ENCODE data around the gene BMP3.
A peak's percentile ranks its signal among the peaks of the same experiment; 100 is the strongest.
"Not testable (repeated sequence)": the region's sequence is repeated elsewhere in the genome, so short reads cannot be mapped to it uniquely, and the experiment has no call there.

Gene BMP3

GRCh38 chr4:81030061-81030980 is at the start of gene BMP3:
BMP3 (plus strand) TSS chr4:81030708; CDS start chr4:81031285, 577 bp downstream.
- no peak for DNase-seq (ENCODE audit: low spot score)

- no peak for DNase-seq (ENCODE audit: low spot score)
Measured at GRCh38 chr4:80986011-80986410, 44.5 kb upstream of the BMP3 start.

GRCh38 chr4:80989921-80990544 is 40.5 kb upstream of the BMP3 start:
- peak; percentile 2 for DNase-seq (ENCODE audit: low spot score)

DNA sequence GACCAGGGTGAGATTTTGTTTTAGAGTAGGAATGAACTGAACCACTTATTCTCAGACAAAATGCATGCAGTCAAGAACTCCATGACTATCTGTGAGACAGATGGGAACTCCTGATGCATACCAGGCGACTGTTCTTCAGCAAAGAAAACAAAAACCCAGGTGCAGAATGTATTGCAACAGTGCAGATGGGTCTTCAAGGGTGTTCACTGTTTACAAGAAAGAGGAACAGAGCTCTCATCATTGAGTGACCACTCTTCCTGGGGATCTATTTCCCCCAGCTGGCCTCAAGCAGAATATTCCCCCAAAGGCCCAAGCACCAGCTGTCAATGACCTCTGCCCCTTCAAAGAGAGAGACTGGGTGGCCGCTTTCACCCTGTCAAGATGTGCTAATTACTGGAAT is 39.7 kb upstream of the BMP3 start:
- no peak for DNase-seq (ENCODE audit: low spot score)

DNA sequence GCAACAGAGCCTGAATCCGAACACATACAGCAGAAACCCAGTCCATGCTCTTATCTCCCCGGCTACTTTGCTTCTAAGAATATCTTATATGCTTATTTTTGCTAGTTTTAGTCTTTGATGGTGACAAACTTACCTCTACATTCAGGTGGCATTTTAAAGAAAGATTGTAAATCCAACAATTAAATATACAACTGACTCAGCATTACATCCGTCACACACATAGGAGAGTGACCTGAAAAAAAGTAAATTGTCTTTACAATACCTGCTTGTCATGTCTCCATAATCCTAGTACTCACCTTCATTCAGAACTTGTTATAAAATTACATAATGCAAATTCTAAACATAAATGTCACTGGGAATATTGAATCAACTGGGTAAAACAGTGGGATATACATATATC is 30.6 kb upstream of the BMP3 start:
- no peak for DNase-seq (ENCODE audit: low spot score)

GRCh38 chr4:81003597-81004111 is 26.9 kb upstream of the BMP3 start:
- DNase-seq (ENCODE audit: low spot score): no peak

DNA sequence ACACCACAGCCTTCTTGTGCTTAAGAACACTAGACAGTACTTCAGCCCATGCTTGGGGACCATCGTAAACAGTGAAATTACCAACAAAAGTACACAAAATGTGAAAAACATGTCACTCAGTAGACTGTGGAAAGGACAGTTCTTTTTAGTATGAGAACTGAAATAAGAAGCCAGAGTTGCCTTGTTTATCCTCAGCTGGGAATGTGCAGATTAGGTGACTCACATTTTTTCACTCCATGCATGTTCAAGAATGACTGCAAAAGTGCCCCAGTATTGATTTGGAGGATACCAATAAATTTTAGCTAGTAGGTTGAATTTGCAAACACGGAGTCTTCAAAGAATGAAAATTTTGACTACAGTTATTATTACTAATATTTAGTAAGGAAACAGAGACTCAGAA is 23.1 kb upstream of the BMP3 start:
- DNase-seq (ENCODE audit: low spot score): no peak

- not testable (repeated sequence) for DNase-seq (ENCODE audit: low spot score)
Measured at GRCh38 chr4:81016566-81016965, 13.9 kb upstream of the BMP3 start.

GRCh38 chr4:81019006-81019405 is 11.5 kb upstream of the BMP3 start:
- DNase-seq (ENCODE audit: low spot score): no peak

DNA sequence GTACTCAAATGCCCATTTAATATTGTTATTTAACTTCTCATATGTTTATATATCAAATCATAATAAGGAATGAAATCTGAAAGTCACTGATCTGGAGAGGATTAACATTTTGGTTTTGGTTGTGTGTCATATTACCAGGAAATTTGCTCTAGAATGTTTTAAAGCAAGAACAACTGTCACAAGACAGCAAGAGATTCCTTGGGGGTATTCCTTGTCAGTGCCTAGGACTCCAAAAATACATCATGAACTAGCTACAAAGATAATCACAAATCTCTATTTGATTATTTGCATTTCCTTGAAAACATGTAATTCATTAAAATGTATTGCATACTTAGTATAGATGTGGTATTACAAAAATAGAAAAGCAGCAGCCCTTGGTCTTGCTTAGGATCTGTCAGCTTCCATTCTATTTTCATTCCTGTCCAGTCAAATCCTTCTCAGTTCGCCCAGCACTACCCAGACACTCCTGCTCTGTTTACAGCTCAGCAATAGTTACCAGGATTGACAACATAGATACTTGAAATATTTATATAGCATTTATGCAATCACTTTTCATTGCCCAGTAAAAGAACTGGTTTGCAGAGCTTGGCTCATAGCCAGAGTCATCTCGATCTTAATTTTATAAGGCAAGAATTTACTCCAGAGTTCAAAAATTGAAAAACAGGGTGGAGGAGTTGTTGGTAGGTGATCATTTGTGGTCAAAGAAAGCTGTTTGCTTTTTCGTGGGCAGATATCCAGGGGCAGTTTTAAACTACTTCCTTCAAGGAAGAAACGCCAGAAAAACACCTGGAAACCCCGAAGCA is 9.2 kb upstream of the BMP3 start:
- DNase-seq (ENCODE audit: low spot score): no peak

GRCh38 chr4:81021981-81022380 is 8.5 kb upstream of the BMP3 start:
- DNase-seq (ENCODE audit: low spot score): no peak

- DNase-seq (ENCODE audit: low spot score): no peak
Measured at GRCh38 chr4:81023484-81023883, 7.0 kb upstream of the BMP3 start.

DNA sequence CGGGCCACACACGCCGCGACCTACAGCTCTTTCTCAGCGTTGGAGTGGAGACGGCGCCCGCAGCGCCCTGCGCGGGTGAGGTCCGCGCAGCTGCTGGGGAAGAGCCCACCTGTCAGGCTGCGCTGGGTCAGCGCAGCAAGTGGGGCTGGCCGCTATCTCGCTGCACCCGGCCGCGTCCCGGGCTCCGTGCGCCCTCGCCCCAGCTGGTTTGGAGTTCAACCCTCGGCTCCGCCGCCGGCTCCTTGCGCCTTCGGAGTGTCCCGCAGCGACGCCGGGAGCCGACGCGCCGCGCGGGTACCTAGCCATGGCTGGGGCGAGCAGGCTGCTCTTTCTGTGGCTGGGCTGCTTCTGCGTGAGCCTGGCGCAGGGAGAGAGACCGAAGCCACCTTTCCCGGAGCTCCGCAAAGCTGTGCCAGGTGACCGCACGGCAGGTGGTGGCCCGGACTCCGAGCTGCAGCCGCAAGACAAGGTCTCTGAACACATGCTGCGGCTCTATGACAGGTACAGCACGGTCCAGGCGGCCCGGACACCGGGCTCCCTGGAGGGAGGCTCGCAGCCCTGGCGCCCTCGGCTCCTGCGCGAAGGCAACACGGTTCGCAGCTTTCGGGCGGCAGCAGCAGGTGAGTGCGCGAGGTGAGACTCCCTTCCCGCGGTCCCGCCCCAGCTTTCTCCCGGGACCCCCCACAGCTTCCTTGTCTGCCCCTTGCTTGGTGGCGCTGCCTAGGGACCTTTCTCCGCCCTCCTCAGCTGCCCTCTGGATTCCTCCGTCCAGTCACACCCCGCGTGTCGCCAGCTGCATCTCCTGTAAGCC is 678 bp downstream of the BMP3 start:
- no peak for DNase-seq (ENCODE audit: low spot score)

DNA sequence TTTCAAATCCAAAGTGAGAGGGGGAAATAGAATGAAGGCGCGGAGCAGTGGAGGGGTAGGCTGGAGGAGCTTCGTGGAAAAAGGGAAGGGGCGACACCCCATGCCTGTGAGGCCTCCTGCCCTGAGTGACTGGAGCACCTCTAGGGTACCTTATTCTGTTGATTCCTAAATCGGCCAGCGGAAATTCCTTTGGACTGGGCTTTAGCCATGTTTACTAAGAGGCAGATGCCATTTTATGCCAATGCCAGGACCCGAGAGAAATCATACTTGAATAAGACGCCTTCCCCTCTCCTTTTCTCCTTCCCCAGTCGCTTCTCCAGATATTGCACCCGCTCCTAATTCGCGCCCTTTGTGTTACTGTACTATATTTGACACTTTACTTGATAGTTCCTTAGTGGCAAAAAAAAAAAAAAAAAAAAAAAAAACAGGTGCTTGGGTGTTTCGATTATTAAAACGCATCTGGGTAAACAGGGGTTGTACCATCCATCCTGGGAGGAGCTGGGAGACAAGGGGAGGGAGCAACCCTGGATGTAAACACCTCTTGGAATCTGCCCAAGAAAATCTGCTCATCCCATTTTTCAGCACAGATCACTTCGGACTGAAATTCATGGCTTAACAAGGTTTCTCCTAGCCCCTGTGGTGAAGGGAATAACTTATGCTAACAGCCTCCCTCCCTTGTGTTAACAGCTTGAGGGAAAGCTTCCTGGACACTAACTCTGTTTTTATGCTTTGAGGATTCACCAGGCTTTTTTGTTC is 1.5 kb downstream of the BMP3 start:
- no peak for DNase-seq (ENCODE audit: low spot score)

GRCh38 chr4:81032771-81033684 is 2.5 kb downstream of the BMP3 start:
- DNase-seq (ENCODE audit: low spot score): no peak

DNA sequence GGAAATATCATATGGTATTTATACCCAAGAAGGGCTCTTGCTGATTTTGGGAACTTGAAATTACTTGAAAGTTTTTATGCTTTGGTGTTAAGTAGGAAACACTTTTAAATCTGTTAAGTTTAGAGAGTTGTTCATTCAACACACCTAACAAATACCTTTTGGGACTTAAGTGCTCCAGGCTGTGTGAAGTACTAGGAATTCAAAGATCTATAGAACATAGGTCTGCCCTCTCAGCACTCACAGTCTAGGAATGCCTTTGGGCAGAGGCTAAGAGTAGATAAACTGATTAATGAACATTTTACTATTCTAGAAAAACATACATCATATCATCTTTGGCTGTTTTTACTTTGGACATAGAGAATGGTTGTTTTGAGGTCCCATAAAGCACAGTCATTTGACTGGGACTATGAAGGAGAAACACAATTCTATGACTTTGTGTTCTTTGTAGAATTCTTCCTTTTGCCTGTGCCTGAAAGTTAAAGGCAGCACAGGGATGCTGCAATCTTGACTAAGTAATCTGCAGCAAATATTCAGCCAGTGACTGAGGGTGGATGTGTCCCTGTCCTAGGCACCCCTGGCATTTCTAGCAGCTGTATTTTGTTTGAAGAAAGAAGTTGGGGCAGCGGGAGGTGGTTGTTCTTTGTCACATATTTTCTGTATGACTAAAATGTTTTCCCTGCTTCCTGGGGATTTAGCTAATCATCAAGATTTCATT is 8.3 kb downstream of the BMP3 start:
- DNase-seq (ENCODE audit: low spot score): no peak

- DNase-seq (ENCODE audit: low spot score): no peak
Measured at GRCh38 chr4:81039351-81039972, 9.0 kb downstream of the BMP3 start.

DNA sequence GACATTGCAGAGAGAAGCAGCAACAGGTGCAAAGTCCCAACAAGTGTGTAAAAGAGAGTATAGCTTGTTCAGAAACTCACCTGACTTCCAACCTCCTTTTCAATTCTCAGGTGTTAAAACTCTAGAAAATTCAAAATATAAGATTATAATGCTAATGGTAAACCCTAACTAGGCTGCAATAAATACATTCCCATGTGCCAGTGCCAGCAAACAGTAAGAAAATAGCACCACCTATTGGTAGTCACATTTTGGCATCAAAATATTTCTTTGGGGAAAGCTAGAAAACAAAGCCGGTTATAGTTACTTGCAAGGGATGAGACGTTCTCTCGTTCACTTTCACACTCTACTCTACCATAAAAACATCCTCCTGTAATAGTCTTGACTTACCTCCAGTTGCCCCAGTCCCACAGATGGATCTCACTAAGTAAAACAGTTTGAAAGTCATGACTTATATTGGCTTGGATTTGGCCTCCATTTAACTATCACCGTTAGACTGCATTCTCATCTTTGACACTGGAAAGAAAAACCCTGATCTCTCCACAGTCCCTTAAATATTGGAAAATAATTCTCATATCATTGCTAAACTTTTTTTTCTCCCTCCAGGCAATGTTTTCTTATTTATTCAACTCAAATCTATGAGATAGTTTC is 9.6 kb downstream of the BMP3 start:
- DNase-seq (ENCODE audit: low spot score): no peak

Data from HuH-7.5 (cell line).